Lower leg skin (tissue), 3 donors: ENCODE results near the gene HSP90AB1.

Experiments
- CTCF ChIP-seq, 3 donors: fragments of 450-650 bp; IDR thresholded peaks; one replicate each; pipeline ENCODE4 v1.5.1; 2016; ENCODE audit warnings: antibody characterized with exemption in 3 of 3, mild to moderate bottlenecking in 3 of 3, moderate library complexity in 2 of 3
- POLR2A ChIP-seq, 2 donors: fragments of 450-650 bp; IDR thresholded peaks; one replicate each; pipeline ENCODE4 v1.6.1; 2016 to 2017; ENCODE audit warnings: antibody characterized with exemption in 2 of 2, mild to moderate bottlenecking in 1 of 2, moderate library complexity in 1 of 2

GRCh38 chr6:44229376-44230033 is 17.4 kb upstream of the HSP90AB1 start:
- TF ChIP-seq POLR2A (IDR thresholded peaks at IDR 0.05), result no peak
- TF ChIP-seq CTCF (IDR thresholded peaks at IDR 0.05), result no peak
